GM18951 (cell line): ENCODE measurements around the gene PRMT7.

ENCODE experiments used
- POLR2A ChIP-seq: IDR thresholded peaks from 4 replicates; pipeline ENCODE4 v1.6.1; 2011; ENCODE audit warnings: mild to moderate bottlenecking; ENCODE audit not compliant: insufficient read length, insufficient read depth; ENCODE audit errors: extremely low read depth
- in situ Hi-C: fragments of 300-500 bp; cut with MboI; formaldehyde crosslinking; loops from one replicate; pipeline ENCODE4 v1.12.0; 2022; ENCODE audit warnings: low sequenced_read_pairs, mixed read lengths, inconsistent platforms; ENCODE audit not compliant: unreplicated experiment

PRMT7 gene

DNA sequence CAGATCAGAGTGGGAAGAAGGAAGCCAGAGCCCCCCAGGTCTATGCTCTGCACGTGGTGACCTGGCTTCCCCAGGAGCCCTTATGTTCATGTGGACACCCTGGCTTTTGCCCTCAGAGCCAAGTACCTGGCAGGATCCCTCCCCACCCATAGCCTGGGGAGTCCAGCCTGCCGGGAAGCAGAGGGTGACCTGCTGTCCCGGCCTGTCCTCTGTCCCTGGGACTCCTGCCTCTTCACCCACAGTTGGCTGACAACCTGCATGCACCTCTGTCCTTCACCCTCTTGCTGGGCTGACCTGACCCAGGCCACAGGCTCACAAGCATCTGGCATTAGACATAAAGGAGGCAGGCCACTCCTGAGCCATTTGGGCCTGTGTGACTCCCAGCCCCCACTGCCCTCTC, 77.3 kb downstream of the PRMT7 start:
- no peak for TF ChIP-seq POLR2A
- in situ Hi-C loops, result no loop called here

DNA sequence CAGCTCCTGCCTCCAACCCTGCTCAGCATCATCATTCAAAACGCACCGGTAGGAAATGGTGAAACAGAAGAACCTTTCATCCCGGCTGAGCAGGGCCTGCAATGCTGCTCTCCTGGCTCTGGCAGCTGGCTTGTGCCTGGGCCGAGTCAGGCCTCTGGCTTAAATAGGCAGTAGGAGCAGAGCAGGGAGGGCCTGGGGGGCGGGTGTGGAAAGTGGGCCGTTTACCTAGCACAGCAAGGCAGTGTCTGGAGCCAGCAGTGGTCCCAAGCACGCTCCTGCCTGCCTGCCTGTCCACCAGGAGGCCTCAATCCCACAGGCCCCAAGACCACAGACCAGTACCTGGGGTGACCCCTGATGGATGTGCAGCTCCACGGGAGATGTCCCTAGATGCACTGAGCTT, 78.2 kb downstream of the PRMT7 start:
- no peak for TF ChIP-seq POLR2A

DNA sequence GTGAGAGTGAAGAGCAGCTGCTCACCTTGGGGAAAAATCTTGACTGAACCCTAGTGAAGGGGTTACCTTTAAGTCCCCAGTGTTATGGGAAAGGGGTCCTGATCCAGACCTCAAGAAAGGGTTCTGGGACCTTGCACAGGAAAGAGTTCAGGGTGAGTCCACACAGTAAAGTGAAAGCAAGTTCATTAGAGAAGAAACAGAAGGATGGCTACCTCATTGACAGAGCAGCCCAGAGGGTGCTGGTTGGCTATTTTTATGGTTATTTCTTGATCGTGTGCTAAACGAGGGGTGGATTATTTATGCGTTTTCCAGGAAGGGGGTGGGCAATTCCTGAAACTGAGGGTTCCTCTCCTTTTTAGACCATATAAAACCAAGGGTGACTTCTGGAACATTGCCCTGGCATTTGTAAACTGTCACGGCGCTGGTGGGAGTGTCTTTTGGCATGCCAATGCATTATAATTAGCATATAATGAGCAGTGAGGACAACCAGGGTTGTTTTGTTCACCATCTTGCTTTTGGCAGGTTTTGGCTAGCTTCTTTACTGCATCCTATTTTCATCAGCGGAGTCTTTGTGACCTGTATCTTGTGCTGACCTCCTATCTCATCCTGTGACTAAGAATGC, 79.0 kb downstream of the PRMT7 start:
- TF ChIP-seq POLR2A, result no peak
- in situ Hi-C loops, result loop anchor here (10.0 kb wide), 1 partner anchor 125 kb away; no protein-coding TSS in a partner anchor

More for the DNA sequence above, 78.2 kb downstream of the PRMT7 start:
- in situ Hi-C loops, result no loop called here

DNA sequence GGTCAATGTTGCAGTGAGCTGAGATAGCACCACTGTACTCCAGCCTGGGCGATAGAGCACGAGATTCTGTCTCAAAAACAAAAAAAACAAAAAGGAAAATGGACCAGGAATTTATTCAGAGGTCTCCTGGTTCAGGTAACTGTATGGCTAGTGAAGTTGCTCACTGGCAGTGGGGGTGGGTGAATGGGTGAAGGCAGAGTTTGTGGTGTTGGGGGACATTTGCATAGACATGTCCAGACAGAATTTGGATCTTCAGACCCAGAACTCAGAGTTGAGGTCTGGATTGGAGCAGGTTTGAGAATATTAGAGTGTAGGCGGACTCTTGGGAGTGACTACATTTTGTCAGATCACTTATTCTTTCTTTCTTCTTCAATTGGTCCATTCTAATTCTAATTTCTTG, 82.5 kb downstream of the PRMT7 start:
- no peak for TF ChIP-seq POLR2A
- in situ Hi-C loops, result loop anchor here (10.0 kb wide), 1 partner anchor 121 kb away; no protein-coding TSS in a partner anchor

DNA sequence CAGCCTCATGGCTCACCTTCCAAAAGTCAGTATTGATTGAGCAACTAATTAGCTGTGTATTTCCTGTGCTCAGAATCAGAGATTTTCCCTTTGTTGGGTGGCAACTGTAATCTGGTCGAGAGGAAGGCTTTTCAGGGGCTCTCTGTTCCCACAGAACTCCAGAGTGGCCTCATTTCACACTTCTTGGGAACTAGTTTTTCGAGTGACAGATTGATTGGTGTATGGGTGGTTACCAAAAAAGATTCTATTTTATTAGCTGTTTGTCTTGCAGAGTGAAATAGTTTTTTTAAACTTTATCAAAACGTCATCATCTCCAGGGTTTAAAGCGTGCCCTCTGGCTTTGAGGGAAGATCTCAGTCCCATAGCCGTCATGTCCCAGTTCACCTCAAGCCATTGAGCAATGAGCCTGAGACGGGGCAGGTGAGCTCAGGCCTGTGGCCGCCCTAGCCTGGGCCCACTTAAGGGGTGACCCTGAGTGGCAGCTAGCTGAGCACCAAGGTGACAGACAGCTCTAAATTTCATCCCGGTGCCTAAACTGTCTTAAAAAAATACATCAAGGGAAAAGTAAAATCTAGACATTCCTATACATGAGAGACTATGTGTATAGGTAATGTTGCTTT, 84.5 kb downstream of the PRMT7 start:
- in situ Hi-C loops, result loop anchor here (10.0 kb wide), 1 partner anchor 120 kb away; no protein-coding TSS in a partner anchor
- TF ChIP-seq POLR2A, result no peak

DNA sequence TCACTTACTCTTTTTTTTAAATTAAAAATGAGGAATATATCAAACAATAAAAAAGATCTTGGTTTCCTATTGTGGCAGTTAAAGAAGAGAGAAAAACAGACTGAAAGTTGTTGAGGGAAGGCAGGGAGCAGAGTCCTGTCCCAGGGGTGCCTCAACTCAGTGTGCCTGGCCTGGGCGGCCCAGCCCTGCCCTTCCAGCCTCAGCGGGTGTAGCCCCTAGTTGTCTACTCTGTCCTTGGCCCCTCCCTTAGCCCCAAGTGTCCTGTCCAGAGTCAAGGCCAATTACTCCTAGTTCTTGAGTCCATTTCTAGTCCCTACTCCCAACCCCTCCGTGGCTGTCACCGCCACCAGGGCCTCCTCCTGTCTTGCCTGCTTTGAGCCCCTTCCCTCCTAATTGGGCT, 85.0 kb downstream of the PRMT7 start:
- TF ChIP-seq POLR2A, result no peak
- in situ Hi-C loops, result loop anchor here (10.0 kb wide), 1 partner anchor 119 kb away; no protein-coding TSS in a partner anchor

DNA sequence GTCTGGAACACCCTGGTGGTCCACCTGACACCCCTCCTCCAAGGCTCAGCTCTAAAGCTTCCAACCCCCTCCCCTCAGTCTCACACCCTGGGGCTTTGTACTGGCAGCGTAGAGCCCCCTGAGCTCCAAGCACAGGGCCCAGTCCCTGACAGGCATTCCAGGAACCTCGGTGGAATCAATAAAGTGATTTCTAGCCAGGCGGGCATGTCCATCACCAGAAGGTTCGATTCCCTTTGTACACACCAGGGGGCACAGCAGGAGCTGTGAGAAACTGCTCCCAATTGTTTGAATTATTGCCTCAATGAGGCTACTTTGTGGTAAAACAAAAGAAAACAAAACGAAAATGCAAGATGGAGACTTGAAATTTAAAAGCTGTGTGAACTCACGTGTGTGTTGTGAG, 85.7 kb downstream of the PRMT7 start:
- in situ Hi-C loops, result loop anchor here (10.0 kb wide), 1 partner anchor 118 kb away; no protein-coding TSS in a partner anchor
- TF ChIP-seq POLR2A, result no peak

DNA sequence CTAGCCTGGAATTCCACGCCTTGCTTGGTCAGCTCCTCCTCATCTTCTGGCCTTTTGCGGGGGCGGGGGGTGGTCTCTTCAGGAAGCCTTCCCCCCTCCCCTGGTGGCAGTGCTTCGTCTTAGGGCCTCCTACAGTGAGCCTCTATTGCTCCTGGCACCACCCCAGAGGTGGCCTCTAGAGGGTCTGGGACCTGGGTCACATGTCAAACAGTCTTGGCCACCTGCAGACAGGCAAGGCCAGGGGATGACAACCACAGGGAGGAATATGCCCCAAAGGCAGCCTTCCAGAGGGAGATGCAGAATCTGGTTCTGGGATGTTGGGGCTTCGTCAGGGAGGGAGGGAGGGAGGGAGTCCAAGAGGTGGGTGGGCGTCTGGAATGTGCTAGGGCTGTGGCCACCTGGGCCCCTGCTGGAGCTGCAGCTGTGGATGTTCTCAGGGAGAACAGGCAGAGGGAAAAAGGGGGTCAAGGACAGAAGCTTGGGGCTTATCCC, 86.9 kb downstream of the PRMT7 start:
- in situ Hi-C loops, result loop anchor here (10.0 kb wide), 1 partner anchor 117 kb away; no protein-coding TSS in a partner anchor
- no peak for TF ChIP-seq POLR2A

DNA sequence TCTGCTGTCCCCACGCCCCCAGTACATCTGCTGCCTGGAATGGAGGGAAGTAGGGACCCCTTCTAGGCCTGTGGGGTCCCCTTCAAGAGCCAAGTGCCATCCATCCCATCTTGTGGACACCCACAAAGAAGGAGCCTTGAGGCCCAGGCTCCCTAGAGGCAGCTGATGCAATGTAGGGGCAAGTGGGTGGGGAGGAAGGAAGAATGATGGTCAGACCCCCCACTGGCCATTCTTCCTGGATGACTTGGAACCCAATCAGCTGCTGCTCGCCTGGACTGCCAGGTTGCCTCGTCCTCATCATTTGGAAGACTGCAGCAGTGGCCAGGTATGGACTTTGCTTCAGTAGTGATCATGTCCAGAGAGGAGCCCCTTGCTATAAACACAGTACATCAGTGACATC, 88.6 kb downstream of the PRMT7 start:
- in situ Hi-C loops, result loop anchor here (10.0 kb wide), 1 partner anchor 115 kb away; no protein-coding TSS in a partner anchor
- TF ChIP-seq POLR2A, result no peak

DNA sequence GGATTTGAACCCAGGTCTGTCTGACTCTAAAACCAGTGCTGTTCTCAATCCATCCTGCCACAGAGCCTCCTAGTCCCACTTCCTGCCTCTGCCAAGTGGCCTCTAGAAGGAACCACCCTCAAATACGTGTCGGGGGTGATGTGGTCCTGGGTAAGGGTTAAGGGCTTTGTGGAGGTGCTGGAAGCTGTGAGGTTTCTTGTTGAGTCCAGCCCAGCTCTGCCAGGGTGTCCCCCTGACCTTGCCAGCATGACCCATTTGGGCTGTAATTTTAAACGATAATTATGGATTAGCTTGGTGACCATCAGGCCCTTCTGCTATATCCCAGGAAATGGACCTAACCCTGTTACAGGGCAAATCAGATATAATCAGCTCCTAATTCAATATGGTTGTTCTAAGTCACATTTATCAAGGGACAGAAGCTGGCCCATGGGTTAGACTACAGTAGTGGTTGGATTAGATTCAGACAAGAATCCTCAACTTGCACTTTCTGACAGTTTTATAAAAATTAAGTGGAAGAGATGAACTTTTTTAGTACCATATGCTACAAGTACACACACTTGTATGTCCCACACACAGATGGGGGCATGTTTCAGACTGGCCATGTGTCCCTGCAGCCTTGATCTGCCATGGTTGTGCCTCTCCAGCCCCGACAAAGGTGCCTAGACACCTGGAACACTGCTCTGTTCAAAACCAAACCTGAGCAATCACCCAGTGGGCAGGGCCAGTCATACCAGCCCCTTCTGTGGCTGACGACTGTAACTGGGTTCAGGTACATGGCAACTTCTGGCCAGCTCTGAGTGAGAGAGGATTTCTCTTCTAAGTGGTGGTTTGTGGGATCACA, 89.5 kb downstream of the PRMT7 start:
- TF ChIP-seq POLR2A, result no peak
- in situ Hi-C loops, result no loop called here

DNA sequence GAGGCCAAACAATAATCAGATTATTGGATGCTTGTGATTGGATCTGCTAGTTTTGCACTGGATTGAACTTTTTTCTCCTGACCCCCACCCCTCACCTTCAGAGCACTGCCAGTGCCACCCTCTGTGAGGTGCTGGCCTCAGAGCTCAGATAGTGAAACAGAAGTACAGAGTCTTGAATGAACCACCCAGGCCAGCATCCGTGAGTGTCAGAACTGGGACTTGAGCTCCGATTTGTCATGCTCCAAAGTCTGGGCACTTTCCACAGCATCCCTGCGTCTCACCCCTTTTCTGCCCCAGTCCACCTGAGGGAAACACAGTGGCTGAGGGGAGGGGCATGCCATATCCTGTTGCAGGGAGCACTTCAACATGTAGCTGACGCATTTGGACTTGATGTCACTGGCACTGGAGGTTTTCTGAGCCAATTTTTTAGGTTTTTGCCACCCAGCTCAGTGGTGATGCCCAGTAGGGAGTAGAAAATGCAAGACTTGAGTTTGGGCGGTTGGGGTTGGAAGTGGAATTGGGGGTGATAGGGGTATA, 90.2 kb downstream of the PRMT7 start:
- TF ChIP-seq POLR2A, result no peak
- in situ Hi-C loops, result no loop called here

DNA sequence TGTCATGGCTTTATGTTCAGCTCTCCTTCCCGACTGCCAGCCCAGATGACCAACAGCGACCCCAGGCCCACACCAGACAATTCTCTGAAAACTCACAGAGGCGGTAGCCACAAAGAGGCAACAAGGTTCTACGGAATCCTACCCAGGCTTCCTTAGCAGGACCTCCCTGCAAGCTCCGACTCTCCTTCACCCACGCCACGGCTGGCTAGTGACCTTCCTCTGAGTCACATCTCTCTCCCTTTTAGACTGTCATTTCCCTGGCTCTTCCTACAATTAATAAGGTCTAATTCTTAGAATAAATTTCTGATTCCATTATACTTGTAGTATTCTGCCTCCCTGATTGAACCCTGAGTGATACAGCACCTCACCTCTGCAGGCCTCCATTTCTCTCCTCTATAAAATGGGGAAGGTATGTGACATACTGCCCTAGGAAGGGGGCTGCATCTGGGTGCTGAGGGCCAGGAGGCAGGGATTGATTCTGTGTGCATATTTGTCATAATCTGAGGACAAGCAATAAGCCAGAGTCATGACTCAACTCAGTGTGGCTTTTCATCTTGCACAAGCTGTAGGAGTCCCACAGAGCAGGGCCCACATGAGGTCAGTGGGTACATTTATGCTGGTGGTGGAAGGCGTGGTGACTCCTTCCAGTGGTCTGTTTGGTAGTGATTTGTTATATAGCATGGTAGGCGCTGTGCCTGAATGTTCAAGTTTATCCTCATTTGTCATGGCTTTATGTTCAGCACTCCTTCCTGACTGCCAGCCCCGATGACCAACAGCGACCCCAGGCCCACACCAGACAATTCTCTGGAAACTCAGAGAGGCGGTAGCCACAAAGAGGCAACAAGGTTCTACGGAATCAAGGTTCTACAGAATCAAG, 91.3 kb downstream of the PRMT7 start:
- in situ Hi-C loops, result no loop called here
- TF ChIP-seq POLR2A, result no peak
